Brain pericyte (primary cell): ENCODE data around the gene SNX9.
"Not testable (repeated sequence)": the region's sequence is repeated elsewhere in the genome, so short reads cannot be mapped to it uniquely, and the experiment has no call there.

Experiments used
- DNase-seq: peaks from one replicate; pipeline ENCODE4 v3.0.0-alpha.2; 2012; ENCODE audit warnings: low read depth, low spot score

SNX9 gene

GRCh38 chr6:157831424-157832249 is 8.6 kb downstream of the SNX9 start:
- no peak for DNase-seq

- no peak for DNase-seq
These were observed 9.4 kb downstream of the SNX9 start for GRCh38 chr6:157832250-157832967.

GRCh38 chr6:157834549-157834948 is 11.5 kb downstream of the SNX9 start:
- no peak for DNase-seq

- DNase-seq = no peak
These were observed 15.8 kb downstream of the SNX9 start for GRCh38 chr6:157838718-157839430.

GRCh38 chr6:157839606-157840005 is 16.6 kb downstream of the SNX9 start:
- no peak for DNase-seq

GRCh38 chr6:157840261-157840660 is 17.2 kb downstream of the SNX9 start:
- no peak for DNase-seq

- DNase-seq = no peak
These were observed 17.7 kb downstream of the SNX9 start for GRCh38 chr6:157840776-157841175.

- DNase-seq = no peak
These were observed 18.3 kb downstream of the SNX9 start for GRCh38 chr6:157841211-157841840.

GRCh38 chr6:157842212-157842611 is 19.2 kb downstream of the SNX9 start:
- no peak for DNase-seq

GRCh38 chr6:157844196-157844595 is 21.1 kb downstream of the SNX9 start:
- DNase-seq = not testable (repeated sequence)

- DNase-seq = no peak
These were observed 22.6 kb downstream of the SNX9 start for GRCh38 chr6:157845493-157846259.

GRCh38 chr6:157847846-157848245 is 24.8 kb downstream of the SNX9 start:
- no peak for DNase-seq

- no peak for DNase-seq
These were observed 25.6 kb downstream of the SNX9 start for GRCh38 chr6:157848693-157849092.

GRCh38 chr6:157849288-157850017 is 26.4 kb downstream of the SNX9 start:
- DNase-seq = no peak

- no peak for DNase-seq
These were observed 27.0 kb downstream of the SNX9 start for GRCh38 chr6:157850030-157850429.

- no peak for DNase-seq
These were observed 30.2 kb downstream of the SNX9 start for GRCh38 chr6:157853018-157853805.

- no peak for DNase-seq
These were observed 31.0 kb downstream of the SNX9 start for GRCh38 chr6:157853902-157854502.

- DNase-seq = no peak
These were observed 32.3 kb downstream of the SNX9 start for GRCh38 chr6:157855325-157855724.

GRCh38 chr6:157855804-157856203 is 32.8 kb downstream of the SNX9 start:
- not testable (repeated sequence) for DNase-seq
